ENCODE data around the gene ABLIM1. TPM values are rescaled to one million over a fixed set of nuclear protein-coding genes. Genes with fewer than 3 reads are reported as not detected.

ABLIM1 gene
- total and polyA plus RNA-seq, 10 donors: 11.0 to 59.4 (median 38.7) TPM

- Histone ChIP-seq H3K9me3 (no peaks in the 10 kb centered on the region), H3K36me3 (no peaks in the 10 kb centered on the region), H3K4me1 (peaks cover 0 to 39% (median 2%) of the 10 kb centered on the region in 6 donors), H3K27ac (peak overlapping the region in 1 of 8 donors; percentile 16), H3K27me3 (replicated peaks in 1 of 7) (peaks cover 0 to 7% (median 0%) of the 10 kb centered on the region in 7 donors), H3K4me3 (no peak overlapping the region)
- DNase-seq: no peak
- intact Hi-C loops (cut with DNase I; ENCODE audit: low total_unique reads): no loop called here
- TF ChIP-seq CTCF (IDR thresholded peaks at IDR 0.05 in 8 of 11, conservative IDR thresholded peaks at IDR 0.05 in 3 of 11): no peak
- no peak for TF ChIP-seq POLR2AphosphoS5 (IDR thresholded peaks at IDR 0.05)
- no peak for TF ChIP-seq POLR2A (IDR thresholded peaks at IDR 0.05)
- WGBS, 5 donors: 69 to 79% (median 78%) methylated on average over 3 of the region's 3 CpGs
Measured at GRCh38 chr10:114682121-114682520, 24.0 kb upstream of the ABLIM1 start.

GRCh38 chr10:114681542-114681941 is 23.5 kb upstream of the ABLIM1 start:
- Histone ChIP-seq H3K27me3 (replicated peaks in 1 of 7) (peaks cover 0 to 7% (median 0%) of the 10 kb centered on the region in 7 donors), H3K4me3 (no peak overlapping the region), H3K36me3 (no peaks in the 10 kb centered on the region), H3K9me3 (no peaks in the 10 kb centered on the region), H3K4me1 (peaks cover 0 to 39% (median 2%) of the 10 kb centered on the region in 6 donors), H3K27ac (no peak overlapping the region)
- TF ChIP-seq POLR2A (IDR thresholded peaks at IDR 0.05) (no peak), POLR2AphosphoS5 (IDR thresholded peaks at IDR 0.05) (no peak), CTCF (IDR thresholded peaks at IDR 0.05 in 8 of 11, conservative IDR thresholded peaks at IDR 0.05 in 3 of 11) (no peak)
- intact Hi-C loops (cut with DNase I; ENCODE audit: low total_unique reads): no loop called here
- DNase-seq: no peak
- WGBS, 5 donors: 79 to 91% (median 82%) methylated on average over 5 of the region's 5 CpGs

- intact Hi-C loops (cut with DNase I; ENCODE audit: low total_unique reads): no loop called here
- peaks cover 0 to 7% (median 0%) of the 10 kb centered on the region in 7 donors for H3K27me3 ChIP-seq (replicated peaks in 1 of 7)
- 91 to 98% (median 95%) methylated on average over 3 of the region's 3 CpGs for WGBS, 5 donors
- no peaks in the 10 kb centered on the region for H3K9me3 ChIP-seq
- no peaks in the 10 kb centered on the region for H3K36me3 ChIP-seq
- H3K27ac ChIP-seq: no peak overlapping the region
- no peak for DNase-seq
- no peak overlapping the region for H3K4me3 ChIP-seq
- TF ChIP-seq POLR2A (IDR thresholded peaks at IDR 0.05): no peak
- no peak for TF ChIP-seq CTCF (IDR thresholded peaks at IDR 0.05 in 8 of 11, conservative IDR thresholded peaks at IDR 0.05 in 3 of 11)
- TF ChIP-seq POLR2AphosphoS5 (IDR thresholded peaks at IDR 0.05): no peak
- H3K4me1 ChIP-seq: peaks cover 0 to 37% (median 2%) of the 10 kb centered on the region in 6 donors
Measured at GRCh38 chr10:114680543-114681117, 22.6 kb upstream of the ABLIM1 start.

- Histone ChIP-seq H3K9me3 (no peaks in the 10 kb centered on the region), H3K27ac (no peak overlapping the region), H3K4me1 (peaks cover 0 to 30% (median 0%) of the 10 kb centered on the region in 6 donors), H3K27me3 (replicated peaks in 1 of 7) (peaks cover 0 to 7% (median 0%) of the 10 kb centered on the region in 7 donors), H3K36me3 (no peaks in the 10 kb centered on the region), H3K4me3 (no peak overlapping the region)
- TF ChIP-seq POLR2AphosphoS5 (IDR thresholded peaks at IDR 0.05) (no peak), POLR2A (IDR thresholded peaks at IDR 0.05) (no peak), CTCF (IDR thresholded peaks at IDR 0.05 in 8 of 11, conservative IDR thresholded peaks at IDR 0.05 in 3 of 11) (no peak)
- 89 to 97% (median 92%) methylated on average over 4 to 5 of the region's 5 CpGs for WGBS, 5 donors
- intact Hi-C loops (cut with DNase I; ENCODE audit: low total_unique reads): no loop called here
- no peak for DNase-seq
Measured at GRCh38 chr10:114679552-114679951, 21.5 kb upstream of the ABLIM1 start.
